Liver (tissue), 9 donors: ENCODE measurements around the gene MLLT6. TPM values are rescaled to one million over a fixed set of nuclear protein-coding genes. Genes with fewer than 3 reads are reported as not detected.

Source experiments
- DNase-seq: peaks from one replicate; pipeline ENCODE4 v3.0.0-alpha.2; 2017; ENCODE audit warnings: low spot score
- H3K27ac ChIP-seq, 2 donors: one replicate each; pipeline ENCODE4 v1.7.0; 2013; ENCODE audit warnings: inconsistent platforms in 2 of 2, low read length in 2 of 2, control low read depth in 1 of 2, low read depth in 1 of 2, mild to moderate bottlenecking in 1 of 2
- H3K27me3 ChIP-seq, 4 donors: one replicate each; pipeline versions ENCODE4 v1.6.1 to v1.7.0; 2013; ENCODE audit warnings: low read length in 3 of 4, inconsistent platforms in 1 of 4, mild to moderate bottlenecking in 1 of 4, moderate library complexity in 1 of 4; ENCODE audit not compliant: control insufficient read depth in 4 of 4, insufficient read depth in 4 of 4
- H3K36me3 ChIP-seq, 4 donors: one replicate each; pipeline versions ENCODE4 v1.6.1 to v1.7.0; 2013; ENCODE audit warnings: low read length in 3 of 4, mild to moderate bottlenecking in 3 of 4, low read depth in 1 of 4, moderate library complexity in 1 of 4; ENCODE audit not compliant: control insufficient read depth in 4 of 4, insufficient read depth in 3 of 4
- H3K4me1 ChIP-seq, 4 donors: one replicate each; pipeline versions ENCODE4 v1.6.1 to v1.7.0; 2013; ENCODE audit warnings: low read length in 3 of 4, mild to moderate bottlenecking in 3 of 4, moderate library complexity in 1 of 4; ENCODE audit not compliant: control insufficient read depth in 4 of 4, insufficient read depth in 4 of 4
- H3K4me3 ChIP-seq, 3 donors: one replicate each; pipeline versions ENCODE4 v1.6.1 to v1.7.0; 2013; ENCODE audit warnings: low read length in 3 of 3, control low read depth in 1 of 3, low read depth in 1 of 3, mild to moderate bottlenecking in 1 of 3
- H3K9ac ChIP-seq, 2 donors: one replicate each; pipeline ENCODE4 v1.7.0; 2013; ENCODE audit warnings: low read length in 2 of 2, mild to moderate bottlenecking in 2 of 2, moderate library complexity in 2 of 2, control low read depth in 1 of 2, low read depth in 1 of 2
- H3K9me3 ChIP-seq, 4 donors: one replicate each; pipeline versions ENCODE4 v1.6.1 to v1.7.0; 2013; ENCODE audit warnings: low read length in 3 of 4; ENCODE audit not compliant: control insufficient read depth in 4 of 4
- FOXA1 ChIP-seq: IDR thresholded peaks from 2 replicates; pipeline ENCODE4 v1.6.1; 2016; ENCODE audit warnings: antibody characterized with exemption
- HNF4A ChIP-seq, 2 donors: conservative IDR thresholded peaks; 2 replicates each; pipeline ENCODE4 v1.6.1; 2016; ENCODE audit warnings: antibody characterized with exemption in 2 of 2, mild to moderate bottlenecking in 2 of 2
- JUND ChIP-seq, 2 donors: IDR thresholded peaks; 2 replicates each; pipeline ENCODE4 v1.6.1; 2016; ENCODE audit warnings: antibody characterized with exemption in 2 of 2
- NR2F2 ChIP-seq: IDR thresholded peaks from 2 replicates; pipeline ENCODE4 v1.6.1; 2016; ENCODE audit warnings: antibody characterized with exemption
- RAD21 ChIP-seq, 2 donors: IDR thresholded peaks; 2 replicates each; pipeline ENCODE4 v1.6.1; 2016; ENCODE audit warnings: antibody characterized with exemption in 2 of 2, mild to moderate bottlenecking in 2 of 2
- YY1 ChIP-seq: IDR thresholded peaks from 2 replicates; pipeline ENCODE4 v1.6.1; 2016; ENCODE audit warnings: antibody characterized with exemption, mild to moderate bottlenecking
- WGBS: extraction: QIAGEN DNeasy Blood & Tissue Kit; methylation state at CpG from one replicate; pipeline ENCODE4 v1.1.7; 2013; 5-methylcytosine and 5-hydroxymethylcytosine counted together
- polyA plus RNA-seq, 2 donors: library from polyadenylated mRNA; stranded (reverse) in 1 of 2; unstranded in 1 of 2; fragments of 200-250 nt in 1 of 2; fragments of >200 nt in 1 of 2; fragmentation: Nextera tagmentation in 1 of 2; extraction: Ambion mirVana in 1 of 2; gene quantifications; one replicate each; pipeline versions ENCODE4 v1.2.1 to v1.2.3, GENCODE V29; 2013 to 2015
- total RNA-seq, 2 donors: library from RNA; depleted of rRNA; stranded (reverse); fragments of >200 nt; gene quantifications; one replicate each; pipeline ENCODE4 v1.2.3, GENCODE V29; 2014
- TF ChIP-seq, protein P1 (sequence below): IDR thresholded peaks from 2 replicates; pipeline ENCODE4 v1.6.1; 2016; ENCODE audit warnings: antibody characterized with exemption
- TF ChIP-seq, protein P2 (sequence below): IDR thresholded peaks from 2 replicates; pipeline ENCODE4 v1.6.1; 2016; ENCODE audit warnings: antibody characterized with exemption, mild to moderate bottlenecking
- TF ChIP-seq, protein P3 (sequence below): IDR thresholded peaks from 2 replicates; pipeline ENCODE4 v1.6.1; 2016; ENCODE audit warnings: antibody characterized with exemption
- donor health status: healthy.
- donor health status: healthy.
- donor health status: healthy.
- donor health status: healthy.
- donor health status: healthy.

The MLLT6 gene
- total and polyA plus RNA-seq, 4 donors = 3.3 to 22.8 (median 8.1) TPM

DNA sequence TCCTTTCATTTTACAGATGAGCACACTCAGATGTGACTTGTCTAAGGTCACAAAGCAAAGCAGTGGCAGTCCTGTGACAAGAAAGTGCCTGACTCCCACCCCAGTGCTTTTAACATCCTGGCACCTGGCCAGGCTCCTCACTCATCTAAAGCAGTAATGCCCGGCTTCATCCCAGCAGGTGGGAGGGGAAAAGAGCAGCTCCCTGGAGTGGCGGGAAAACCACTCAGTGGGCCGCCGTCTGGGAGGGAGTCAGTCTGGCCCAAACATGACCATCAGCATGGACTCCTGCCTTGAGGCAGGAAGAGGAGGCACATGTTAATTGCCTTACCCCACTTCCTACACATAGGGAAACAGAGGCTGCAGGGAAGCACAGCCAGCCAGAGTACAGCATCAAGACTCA, 40.5 kb downstream of the MLLT6 start (continued):
- TF ChIP-seq YY1 (no peak), RAD21 (IDR thresholded peaks at IDR 0.05) (no peak), NR2F2 (no peak), HNF4A (conservative IDR thresholded peaks at IDR 0.05) (no peak), FOXA1 (no peak), JUND (IDR thresholded peaks at IDR 0.05) (no peak)
- TF ChIP-seq, protein P1, sequence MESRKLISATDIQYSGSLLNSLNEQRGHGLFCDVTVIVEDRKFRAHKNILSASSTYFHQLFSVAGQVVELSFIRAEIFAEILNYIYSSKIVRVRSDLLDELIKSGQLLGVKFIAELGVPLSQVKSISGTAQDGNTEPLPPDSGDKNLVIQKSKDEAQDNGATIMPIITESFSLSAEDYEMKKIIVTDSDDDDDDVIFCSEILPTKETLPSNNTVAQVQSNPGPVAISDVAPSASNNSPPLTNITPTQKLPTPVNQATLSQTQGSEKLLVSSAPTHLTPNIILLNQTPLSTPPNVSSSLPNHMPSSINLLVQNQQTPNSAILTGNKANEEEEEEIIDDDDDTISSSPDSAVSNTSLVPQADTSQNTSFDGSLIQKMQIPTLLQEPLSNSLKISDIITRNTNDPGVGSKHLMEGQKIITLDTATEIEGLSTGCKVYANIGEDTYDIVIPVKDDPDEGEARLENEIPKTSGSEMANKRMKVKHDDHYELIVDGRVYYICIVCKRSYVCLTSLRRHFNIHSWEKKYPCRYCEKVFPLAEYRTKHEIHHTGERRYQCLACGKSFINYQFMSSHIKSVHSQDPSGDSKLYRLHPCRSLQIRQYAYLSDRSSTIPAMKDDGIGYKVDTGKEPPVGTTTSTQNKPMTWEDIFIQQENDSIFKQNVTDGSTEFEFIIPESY = no peak

DNA sequence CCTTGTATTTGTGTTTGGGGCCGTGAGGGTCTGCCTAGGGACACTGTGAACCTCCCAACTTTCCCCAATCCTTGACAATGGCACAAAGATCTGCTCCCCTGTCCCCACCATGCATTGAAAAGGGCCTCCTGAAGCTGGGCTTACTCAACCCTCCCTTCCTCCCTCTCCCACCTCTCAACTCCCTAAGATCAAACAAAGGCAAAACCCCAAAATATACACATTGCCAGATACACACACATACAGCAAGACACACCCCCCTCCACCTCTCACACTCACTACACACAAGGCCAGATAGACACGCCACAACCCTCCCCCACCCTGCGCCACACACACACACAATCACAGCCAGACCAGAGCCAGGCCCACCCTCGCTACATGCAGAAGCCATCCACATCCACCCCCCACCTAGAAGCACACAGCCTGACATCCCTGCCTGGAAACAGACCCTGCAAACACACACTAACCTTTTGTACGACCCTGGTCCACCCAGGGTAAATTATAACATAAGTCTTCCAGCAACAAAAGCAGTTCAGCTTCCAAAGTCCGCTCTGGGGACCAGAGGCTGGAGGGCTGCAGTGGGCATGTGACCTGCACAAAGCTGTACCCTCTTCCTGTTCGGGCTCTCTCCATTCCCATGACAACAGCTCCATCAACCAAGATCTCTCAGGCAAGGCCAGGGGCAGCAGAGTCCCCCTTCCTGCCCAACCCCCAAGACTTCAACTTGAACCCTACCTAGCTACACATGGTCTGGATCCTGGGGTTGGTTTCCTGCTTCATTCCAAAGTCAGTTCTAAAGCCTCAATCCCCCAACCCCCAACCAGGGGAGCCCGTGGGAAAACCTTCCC, 41.2 kb downstream of the MLLT6 start:
- no peak overlapping the region for H3K9ac ChIP-seq

DNA sequence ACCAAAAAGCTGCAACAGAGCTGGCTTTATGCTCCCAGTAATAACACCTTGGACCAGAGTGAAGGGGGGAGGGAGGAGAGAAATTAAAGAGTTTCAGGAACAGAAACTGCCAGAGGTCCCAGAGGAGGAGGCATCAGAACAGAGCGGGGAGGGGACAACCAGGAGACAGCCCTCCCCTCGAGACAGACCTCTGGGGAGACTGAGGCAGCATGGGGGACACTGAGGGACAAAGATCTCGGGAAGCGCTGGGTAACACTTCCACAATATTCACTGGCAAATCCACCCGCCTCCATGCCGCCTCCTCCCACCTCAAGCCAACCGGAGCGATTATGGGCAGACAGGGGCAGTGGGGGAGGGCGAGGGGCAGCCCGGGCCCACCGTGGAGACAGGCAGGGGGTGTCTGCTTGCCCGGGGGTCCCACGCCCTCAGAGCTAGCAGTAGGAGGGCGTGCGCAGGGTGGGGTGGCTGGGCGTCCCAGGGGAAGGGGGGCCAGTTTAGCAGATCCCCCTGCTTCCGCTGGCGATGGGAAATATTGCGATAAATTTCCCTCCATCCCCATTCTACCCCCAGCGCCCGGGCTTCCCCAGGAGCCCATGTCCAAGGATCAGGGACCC, 41.9 kb downstream of the MLLT6 start:
- no peaks in the 10 kb centered on the region for H3K36me3 ChIP-seq
- no peak overlapping the region for H3K27ac ChIP-seq
- H3K4me1 ChIP-seq = peaks cover 17 to 52% (median 37%) of the 10 kb centered on the region in 4 donors
- no peaks in the 10 kb centered on the region for H3K9me3 ChIP-seq
- H3K9ac ChIP-seq = no peak overlapping the region
- H3K27me3 ChIP-seq = no peaks in the 10 kb centered on the region
- 24% methylated on average over 21 of the region's 21 CpGs for WGBS
- TF ChIP-seq NR2F2 = no peak
- no peak for DNase-seq
- peak overlapping the region in 1 of 3 donors; percentile 60 for H3K4me3 ChIP-seq

More for the DNA sequence above, 41.2 kb downstream of the MLLT6 start:
- peak; percentile 53 for DNase-seq
- TF ChIP-seq, protein P2, sequence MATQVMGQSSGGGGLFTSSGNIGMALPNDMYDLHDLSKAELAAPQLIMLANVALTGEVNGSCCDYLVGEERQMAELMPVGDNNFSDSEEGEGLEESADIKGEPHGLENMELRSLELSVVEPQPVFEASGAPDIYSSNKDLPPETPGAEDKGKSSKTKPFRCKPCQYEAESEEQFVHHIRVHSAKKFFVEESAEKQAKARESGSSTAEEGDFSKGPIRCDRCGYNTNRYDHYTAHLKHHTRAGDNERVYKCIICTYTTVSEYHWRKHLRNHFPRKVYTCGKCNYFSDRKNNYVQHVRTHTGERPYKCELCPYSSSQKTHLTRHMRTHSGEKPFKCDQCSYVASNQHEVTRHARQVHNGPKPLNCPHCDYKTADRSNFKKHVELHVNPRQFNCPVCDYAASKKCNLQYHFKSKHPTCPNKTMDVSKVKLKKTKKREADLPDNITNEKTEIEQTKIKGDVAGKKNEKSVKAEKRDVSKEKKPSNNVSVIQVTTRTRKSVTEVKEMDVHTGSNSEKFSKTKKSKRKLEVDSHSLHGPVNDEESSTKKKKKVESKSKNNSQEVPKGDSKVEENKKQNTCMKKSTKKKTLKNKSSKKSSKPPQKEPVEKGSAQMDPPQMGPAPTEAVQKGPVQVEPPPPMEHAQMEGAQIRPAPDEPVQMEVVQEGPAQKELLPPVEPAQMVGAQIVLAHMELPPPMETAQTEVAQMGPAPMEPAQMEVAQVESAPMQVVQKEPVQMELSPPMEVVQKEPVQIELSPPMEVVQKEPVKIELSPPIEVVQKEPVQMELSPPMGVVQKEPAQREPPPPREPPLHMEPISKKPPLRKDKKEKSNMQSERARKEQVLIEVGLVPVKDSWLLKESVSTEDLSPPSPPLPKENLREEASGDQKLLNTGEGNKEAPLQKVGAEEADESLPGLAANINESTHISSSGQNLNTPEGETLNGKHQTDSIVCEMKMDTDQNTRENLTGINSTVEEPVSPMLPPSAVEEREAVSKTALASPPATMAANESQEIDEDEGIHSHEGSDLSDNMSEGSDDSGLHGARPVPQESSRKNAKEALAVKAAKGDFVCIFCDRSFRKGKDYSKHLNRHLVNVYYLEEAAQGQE = no peak
- TF ChIP-seq, protein P3, sequence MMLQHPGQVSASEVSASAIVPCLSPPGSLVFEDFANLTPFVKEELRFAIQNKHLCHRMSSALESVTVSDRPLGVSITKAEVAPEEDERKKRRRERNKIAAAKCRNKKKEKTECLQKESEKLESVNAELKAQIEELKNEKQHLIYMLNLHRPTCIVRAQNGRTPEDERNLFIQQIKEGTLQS = no peak
- Histone ChIP-seq H3K4me1 (peaks cover 18 to 57% (median 39%) of the 10 kb centered on the region in 4 donors), H3K4me3 (no peak overlapping the region), H3K36me3 (no peaks in the 10 kb centered on the region), H3K9me3 (no peaks in the 10 kb centered on the region), H3K27ac (no peak overlapping the region), H3K27me3 (no peaks in the 10 kb centered on the region)
- 67% methylated on average over 8 of the region's 8 CpGs for WGBS
